Measurements from ENCODE around the gene KRT80. TPM values are rescaled to one million over a fixed set of nuclear protein-coding genes. Genes with fewer than 3 reads are reported as not detected.

Gene KRT80
- total RNA-seq, 2 donors from 2014 or later, result 0.07 to 0.09 TPM

DNA sequence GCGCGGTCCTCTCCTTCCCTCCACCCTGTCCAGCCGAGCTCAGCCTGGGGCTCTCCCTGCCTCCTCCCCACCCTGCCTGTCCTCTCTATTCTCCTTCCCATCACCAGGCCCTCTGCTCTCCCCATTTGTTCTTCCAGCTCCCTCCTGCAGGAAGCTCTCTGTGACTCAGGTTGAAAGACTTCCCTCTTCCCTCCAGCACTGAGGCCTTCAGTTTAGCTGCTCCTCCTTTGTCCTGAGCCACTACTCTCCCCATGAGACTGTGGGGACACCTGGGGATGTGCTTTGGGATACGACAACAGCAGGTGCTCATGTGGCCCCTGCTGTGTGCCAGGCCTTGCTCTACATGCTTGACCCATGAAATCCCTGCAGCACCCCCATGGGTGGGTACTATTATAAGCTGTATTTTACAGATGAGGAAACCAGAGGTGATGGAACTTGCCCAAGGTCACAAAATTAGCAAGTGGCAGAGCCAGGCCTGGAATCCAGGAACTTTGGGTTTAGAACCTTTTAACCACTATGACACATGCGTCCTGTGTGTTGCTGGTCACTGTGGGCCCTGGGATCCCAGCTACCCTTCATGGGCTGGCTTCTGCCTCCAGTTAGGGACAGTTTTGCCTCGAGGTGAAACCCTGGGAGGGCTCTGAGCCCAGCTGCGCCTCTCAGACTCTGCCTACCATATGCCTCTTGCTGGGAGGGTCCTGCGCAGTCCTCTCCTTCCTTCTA is 5.5 kb downstream of the KRT80 start:
- Mint-ChIP-seq H3K36me3 (ENCODE audit: low read depth) (no peaks in the 10 kb centered on the region), H3K4me3 (no peak overlapping the region), H3K4me1 (peaks cover 23% of the 10 kb centered on the region), H3K27ac (peak overlapping the region; percentile 48), H3K27me3 (ENCODE audit: insufficient read depth) (peaks cover 1% of the 10 kb centered on the region), H3K9me3 (no peaks in the 10 kb centered on the region)
- Histone ChIP-seq H3K36me3 (ENCODE audit: control insufficient read depth, insufficient read depth, low read length) (no peaks in the 10 kb centered on the region), H3K27me3 (ENCODE audit: control insufficient read depth, insufficient read depth, low read length, poor library complexity, severe bottlenecking) (no peaks in the 10 kb centered on the region), H3K27ac (ENCODE audit: low read depth, low read length) (no peak overlapping the region), H3K4me1 (ENCODE audit: control insufficient read depth, insufficient read depth, low read length) (peaks cover 4% of the 10 kb centered on the region), H3K9me3 (ENCODE audit: control insufficient read depth, low read length) (no peaks in the 10 kb centered on the region), H3K4me3 (ENCODE audit: low read length) (no peak overlapping the region), H3K9ac (ENCODE audit: extremely low read depth, low read length, poor library complexity, severe bottlenecking) (no peak overlapping the region)
- 84 to 85% methylated on average over 6 to 8 of the region's 8 CpGs for WGBS, 2 experiments (ENCODE audit: insufficient coverage in 1 of 2, insufficient read length in 1 of 2)
- peak; percentile 81 for DNase-seq
- TF ChIP-seq, protein P1, sequence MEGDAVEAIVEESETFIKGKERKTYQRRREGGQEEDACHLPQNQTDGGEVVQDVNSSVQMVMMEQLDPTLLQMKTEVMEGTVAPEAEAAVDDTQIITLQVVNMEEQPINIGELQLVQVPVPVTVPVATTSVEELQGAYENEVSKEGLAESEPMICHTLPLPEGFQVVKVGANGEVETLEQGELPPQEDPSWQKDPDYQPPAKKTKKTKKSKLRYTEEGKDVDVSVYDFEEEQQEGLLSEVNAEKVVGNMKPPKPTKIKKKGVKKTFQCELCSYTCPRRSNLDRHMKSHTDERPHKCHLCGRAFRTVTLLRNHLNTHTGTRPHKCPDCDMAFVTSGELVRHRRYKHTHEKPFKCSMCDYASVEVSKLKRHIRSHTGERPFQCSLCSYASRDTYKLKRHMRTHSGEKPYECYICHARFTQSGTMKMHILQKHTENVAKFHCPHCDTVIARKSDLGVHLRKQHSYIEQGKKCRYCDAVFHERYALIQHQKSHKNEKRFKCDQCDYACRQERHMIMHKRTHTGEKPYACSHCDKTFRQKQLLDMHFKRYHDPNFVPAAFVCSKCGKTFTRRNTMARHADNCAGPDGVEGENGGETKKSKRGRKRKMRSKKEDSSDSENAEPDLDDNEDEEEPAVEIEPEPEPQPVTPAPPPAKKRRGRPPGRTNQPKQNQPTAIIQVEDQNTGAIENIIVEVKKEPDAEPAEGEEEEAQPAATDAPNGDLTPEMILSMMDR (conservative IDR thresholded peaks at IDR 0.05), result no peak

DNA sequence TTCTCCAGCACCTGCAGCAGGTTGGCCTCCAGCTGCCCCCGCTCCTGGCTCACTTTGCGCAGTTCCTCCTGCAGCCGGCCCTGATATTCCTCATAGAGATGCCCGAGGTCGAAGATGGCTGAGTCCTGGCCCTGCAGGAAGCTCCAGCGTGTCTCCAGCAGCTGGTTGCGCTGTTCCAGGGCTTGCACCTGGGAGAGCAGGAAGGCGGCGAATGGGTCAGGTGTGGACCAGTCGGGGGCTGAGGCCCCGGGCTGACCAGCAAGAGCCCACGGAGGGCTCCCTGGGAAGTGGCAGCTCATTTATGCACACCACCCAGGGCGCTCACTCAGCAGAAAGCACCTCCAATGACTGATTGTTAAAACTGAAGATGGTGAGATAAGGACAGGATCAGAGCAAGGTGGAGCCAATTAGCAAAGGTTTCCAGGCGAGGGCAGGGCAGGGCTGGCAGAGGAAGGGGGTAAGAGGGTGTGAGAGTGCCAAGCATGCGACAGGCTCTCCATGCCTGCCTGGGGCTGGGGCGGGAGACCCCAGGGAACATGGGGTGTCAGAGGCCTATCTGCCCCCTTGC is 6.3 kb downstream of the KRT80 start:
- Histone ChIP-seq H3K9ac (ENCODE audit: extremely low read depth, low read length, poor library complexity, severe bottlenecking) (no peak overlapping the region), H3K9me3 (ENCODE audit: control insufficient read depth, low read length) (no peaks in the 10 kb centered on the region), H3K4me1 (ENCODE audit: control insufficient read depth, insufficient read depth, low read length) (peaks cover 4% of the 10 kb centered on the region), H3K36me3 (ENCODE audit: control insufficient read depth, insufficient read depth, low read length) (no peaks in the 10 kb centered on the region), H3K27ac (ENCODE audit: low read depth, low read length) (no peak overlapping the region), H3K4me3 (ENCODE audit: low read length) (no peak overlapping the region), H3K27me3 (ENCODE audit: control insufficient read depth, insufficient read depth, low read length, poor library complexity, severe bottlenecking) (no peaks in the 10 kb centered on the region)
- Mint-ChIP-seq H3K9me3 (no peaks in the 10 kb centered on the region), H3K4me3 (no peak overlapping the region), H3K36me3 (ENCODE audit: low read depth) (no peaks in the 10 kb centered on the region), H3K27ac (peak overlapping the region; percentile 50), H3K4me1 (peaks cover 27% of the 10 kb centered on the region), H3K27me3 (ENCODE audit: insufficient read depth) (peaks cover 1% of the 10 kb centered on the region)
- TF ChIP-seq, protein P1 (conservative IDR thresholded peaks at IDR 0.05), result no peak
- 88 to 93% methylated on average over 15 to 16 of the region's 16 CpGs for WGBS, 2 experiments (ENCODE audit: insufficient coverage in 1 of 2, insufficient read length in 1 of 2)
- no peak for DNase-seq

DNA sequence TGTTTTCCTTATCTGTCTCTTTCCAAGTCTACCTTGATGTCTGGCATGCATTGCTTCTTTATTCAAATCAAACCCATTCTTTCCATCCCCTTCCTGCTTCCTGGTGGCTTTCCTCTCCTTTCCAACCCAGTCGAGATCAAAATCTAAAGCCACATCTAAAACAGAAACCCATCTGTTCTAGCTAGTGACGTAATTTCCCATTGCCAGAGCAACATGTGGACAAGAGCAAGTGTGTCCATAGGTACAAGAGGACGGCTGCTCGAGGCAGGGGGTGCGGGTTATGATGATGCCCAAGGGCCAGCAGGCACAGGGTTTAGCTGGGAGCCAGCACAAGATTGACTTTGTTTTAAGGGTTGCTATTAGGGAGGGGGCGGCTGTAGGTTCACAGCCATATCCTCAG is 7.0 kb downstream of the KRT80 start:
- WGBS, 2 experiments (ENCODE audit: insufficient coverage in 1 of 2, insufficient read length in 1 of 2), result 93% methylated on average over 5 to 6 of the region's 6 CpGs
- no peaks in the 10 kb centered on the region for H3K9me3 ChIP-seq (ENCODE audit: control insufficient read depth, low read length)
- no peak overlapping the region for H3K4me3 Mint-ChIP-seq
- peaks cover 27% of the 10 kb centered on the region for H3K4me1 Mint-ChIP-seq
- TF ChIP-seq, protein P1 (conservative IDR thresholded peaks at IDR 0.05), result no peak
- H3K27ac ChIP-seq (ENCODE audit: low read depth, low read length), result no peak overlapping the region
- H3K9ac ChIP-seq (ENCODE audit: extremely low read depth, low read length, poor library complexity, severe bottlenecking), result no peak overlapping the region
- no peaks in the 10 kb centered on the region for H3K27me3 ChIP-seq (ENCODE audit: control insufficient read depth, insufficient read depth, low read length, poor library complexity, severe bottlenecking)
- peaks cover 4% of the 10 kb centered on the region for H3K4me1 ChIP-seq (ENCODE audit: control insufficient read depth, insufficient read depth, low read length)
- H3K36me3 Mint-ChIP-seq (ENCODE audit: low read depth), result no peaks in the 10 kb centered on the region
- H3K9me3 Mint-ChIP-seq, result no peaks in the 10 kb centered on the region
- peaks cover 1% of the 10 kb centered on the region for H3K27me3 Mint-ChIP-seq (ENCODE audit: insufficient read depth)
- no peak for DNase-seq
- no peak overlapping the region for H3K27ac Mint-ChIP-seq
- no peak overlapping the region for H3K4me3 ChIP-seq (ENCODE audit: low read length)
- no peaks in the 10 kb centered on the region for H3K36me3 ChIP-seq (ENCODE audit: control insufficient read depth, insufficient read depth, low read length)

Data from endodermal cell (in vitro differentiated cells).